ENCODE results near the gene AGO3. TPM values are rescaled to one million over a fixed set of nuclear protein-coding genes. Genes with fewer than 3 reads are reported as not detected.

The AGO3 gene
- total RNA-seq, result 7.4 and 9.2 TPM in 2 replicates

GRCh38 chr1:35930593-35931445 lies at the start of gene AGO3:
TSS of gene AGO3 (plus strand) at chr1:35931105. CDS start at chr1:35931427, 322 bp downstream.

GRCh38 chr1:35882945-35883634 lies 47.8 kb upstream of the AGO3 start, which contains the start of gene AGO1:
TSS of gene AGO1 (plus strand) at chr1:35883209. CDS start at chr1:35883422, 213 bp downstream.

GRCh38 chr1:36083635-36084496 lies 153.0 kb downstream of the AGO3 start, which contains the start of gene TEKT2:
TSS of gene TEKT2 (plus strand) at chr1:36084094. CDS start at chr1:36084922, 828 bp downstream.

DNA sequence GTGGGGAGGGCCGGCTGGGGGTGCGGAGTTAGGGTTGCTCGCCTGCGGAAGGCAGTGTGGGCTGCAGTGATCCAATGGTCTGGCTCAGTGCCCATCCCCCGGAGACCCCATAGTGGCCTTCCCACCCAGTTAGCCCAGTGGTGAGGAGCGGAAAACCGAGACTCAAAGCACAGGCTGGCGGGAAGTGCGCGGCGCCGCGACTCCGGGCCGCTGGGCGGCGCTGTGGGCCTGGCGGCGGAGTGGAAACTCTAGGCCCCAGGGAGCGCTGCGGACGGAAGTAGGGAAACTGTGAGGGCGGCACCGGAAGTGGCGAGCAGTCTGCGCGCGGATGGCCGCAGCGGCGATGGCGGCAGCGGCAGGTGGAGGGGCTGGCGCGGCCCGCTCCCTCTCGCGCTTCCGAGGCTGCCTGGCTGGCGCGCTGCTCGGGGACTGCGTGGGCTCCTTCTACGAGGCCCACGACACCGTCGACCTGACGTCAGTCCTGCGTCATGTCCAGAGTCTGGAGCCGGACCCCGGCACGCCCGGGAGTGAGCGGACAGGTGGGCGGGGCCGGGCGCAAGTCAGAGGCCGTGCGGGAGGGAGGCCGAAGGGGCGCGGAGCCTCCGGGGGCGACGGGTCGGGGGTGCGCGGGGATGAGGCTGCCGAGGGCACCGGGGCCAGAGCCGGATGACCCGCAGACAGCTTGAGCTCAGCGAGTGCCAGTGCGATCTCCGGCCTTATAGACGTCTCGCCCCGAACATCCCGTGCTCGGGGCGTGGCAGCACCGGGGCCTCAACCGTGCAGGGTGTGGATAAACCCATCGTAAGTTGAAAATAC lies 157.9 kb downstream of the AGO3 start, which contains the start of gene ADPRS:
ADPRS (plus strand) TSS at position 316 of the 816 bp plus-strand sequence; CDS start at position 329, 13 bp downstream.

Other genes with a start within 250 kb of the AGO3 start
- 9.2 TPM in 2 replicates for gene C1orf216, start 212.2 kb upstream of the AGO3 start, total RNA-seq
- gene CLSPN, start 161.1 kb upstream of the AGO3 start, total RNA-seq, result 4.6 and 8.0 TPM in 2 replicates
- gene AGO4, start 123.1 kb upstream of the AGO3 start, total RNA-seq, result 3.7 and 7.4 TPM in 2 replicates
- gene AGO1, start 47.9 kb upstream of the AGO3 start, total RNA-seq, result 16.5 and 25.9 TPM in 2 replicates
- not detected in 2 replicates for gene TEKT2, start 153.0 kb downstream of the AGO3 start, total RNA-seq
- gene ADPRS, start 157.8 kb downstream of the AGO3 start, total RNA-seq, result 50.7 and 53.9 TPM in 2 replicates
- gene COL8A2, start 194.1 kb downstream of the AGO3 start, total RNA-seq, result 6.2 and 9.2 TPM in 2 replicates
- gene TRAPPC3, start 218.4 kb downstream of the AGO3 start, total RNA-seq, result 123 and 145 TPM in 2 replicates
- 187 and 188 TPM in 2 replicates for gene MAP7D1, start 225.1 kb downstream of the AGO3 start, total RNA-seq

Data from myometrial cell (primary cell).